GM18517 (cell line): ENCODE measurements around the gene BTBD10.
"Not testable (repeated sequence)": the region's sequence is repeated elsewhere in the genome, so short reads cannot be mapped to it uniquely, and the experiment has no call there.

Experiments
- ATAC-seq: cut with Tn5 transposase; IDR thresholded peaks from one replicate; pipeline ENCODE4 v1.9.1; 2021; ENCODE audit warnings: mild to moderate bottlenecking, moderate library complexity; ENCODE audit not compliant: unreplicated experiment

The BTBD10 gene

DNA sequence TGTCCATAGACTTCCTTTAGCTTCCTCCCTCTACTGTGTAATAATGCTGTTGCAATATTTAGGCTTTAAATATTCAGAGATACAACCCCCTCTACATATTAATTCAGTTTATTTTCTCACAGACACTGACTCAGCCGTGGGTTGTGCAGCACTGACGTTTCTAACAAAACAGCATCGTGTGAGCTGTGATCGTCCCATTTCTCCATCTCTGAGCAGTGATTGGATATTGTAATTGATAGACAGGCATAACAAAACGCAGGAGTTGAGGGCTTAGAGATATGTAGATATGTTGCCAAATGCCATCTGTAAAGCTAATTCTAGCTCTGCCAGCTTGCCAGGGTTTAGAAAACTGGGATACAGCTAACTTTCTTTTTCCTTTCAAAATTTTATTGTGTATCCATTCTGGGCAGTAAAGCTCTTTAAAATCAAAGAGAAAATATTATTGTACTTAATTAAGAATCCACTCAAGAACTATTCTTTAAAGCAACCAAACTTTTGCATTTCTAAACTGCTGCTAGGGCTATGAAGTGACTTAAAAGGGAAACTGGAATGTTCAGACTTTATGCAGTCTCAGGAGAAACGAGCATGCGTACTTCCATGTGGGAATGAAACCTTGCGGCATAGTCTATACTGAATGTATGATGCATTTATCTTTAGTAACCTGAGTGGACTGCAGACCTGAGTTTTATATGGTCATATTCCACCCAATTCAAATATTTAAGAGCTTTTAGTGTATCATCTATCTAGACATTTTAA, 22.7 kb downstream of the BTBD10 start:
- no peak for ATAC-seq

GRCh38 chr11:13438291-13438690, 24.7 kb downstream of the BTBD10 start:
- ATAC-seq, result no peak

DNA sequence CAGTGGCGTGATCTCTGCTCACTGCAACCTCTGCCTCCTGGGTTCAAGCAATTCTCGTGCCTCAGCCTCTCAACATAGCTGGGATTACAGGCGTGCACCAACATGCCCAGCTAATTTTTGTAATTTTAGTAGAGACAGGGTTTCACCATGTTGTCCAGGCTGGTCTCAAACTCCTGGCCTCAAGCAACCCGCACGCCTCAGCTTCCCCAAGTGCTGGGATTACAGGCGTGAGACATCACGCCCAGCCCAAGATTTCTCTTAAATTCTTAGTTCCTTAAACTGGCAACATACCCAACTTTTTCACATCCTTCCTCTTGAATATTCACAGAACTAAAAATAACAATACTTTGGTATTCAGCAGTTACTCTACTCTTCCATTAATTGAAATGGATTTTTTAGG, 26.2 kb downstream of the BTBD10 start:
- not testable (repeated sequence) for ATAC-seq

- ATAC-seq, result no peak
Observed at GRCh38 chr11:13434247-13435205, 28.5 kb downstream of the BTBD10 start.

GRCh38 chr11:13433437-13433836, 29.6 kb downstream of the BTBD10 start:
- no peak for ATAC-seq

- ATAC-seq, result no peak
Observed at GRCh38 chr11:13429836-13430235, 33.2 kb downstream of the BTBD10 start.

DNA sequence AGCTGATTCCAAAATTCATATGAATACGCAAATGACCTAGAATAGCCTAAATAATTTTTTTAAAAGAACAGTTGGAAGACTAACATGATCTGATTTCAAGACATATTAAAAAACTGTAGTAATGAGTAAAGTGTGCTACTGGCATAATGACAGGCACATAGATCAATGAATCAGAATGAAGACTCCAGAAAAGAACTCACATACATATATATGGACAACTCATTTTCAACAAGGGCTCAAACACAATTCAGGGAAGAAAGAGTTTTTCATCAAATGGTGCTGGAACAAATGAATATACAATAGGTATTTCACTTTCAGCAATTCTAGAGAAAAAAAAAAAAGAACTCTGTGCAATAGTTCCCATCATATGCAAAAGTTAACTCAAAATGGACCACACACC, 33.7 kb downstream of the BTBD10 start:
- ATAC-seq, result no peak

DNA sequence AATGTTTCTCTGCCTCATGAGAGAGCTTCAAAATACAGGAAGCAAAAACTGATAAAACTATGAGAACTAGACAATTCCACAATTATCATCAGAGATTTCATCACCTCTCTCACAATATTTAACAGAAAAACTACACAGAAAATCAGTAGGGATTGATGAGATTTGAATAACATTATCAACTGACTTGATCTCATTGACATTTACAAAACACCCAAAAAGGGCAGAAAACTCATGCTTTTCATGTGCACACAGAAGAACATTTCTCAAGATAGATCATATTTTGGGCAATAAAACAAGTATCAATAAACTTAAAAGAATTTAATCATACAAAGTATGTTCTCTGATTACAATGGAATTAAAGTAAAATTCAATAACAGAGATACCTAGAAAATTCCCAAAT, 35.6 kb downstream of the BTBD10 start:
- no peak for ATAC-seq

DNA sequence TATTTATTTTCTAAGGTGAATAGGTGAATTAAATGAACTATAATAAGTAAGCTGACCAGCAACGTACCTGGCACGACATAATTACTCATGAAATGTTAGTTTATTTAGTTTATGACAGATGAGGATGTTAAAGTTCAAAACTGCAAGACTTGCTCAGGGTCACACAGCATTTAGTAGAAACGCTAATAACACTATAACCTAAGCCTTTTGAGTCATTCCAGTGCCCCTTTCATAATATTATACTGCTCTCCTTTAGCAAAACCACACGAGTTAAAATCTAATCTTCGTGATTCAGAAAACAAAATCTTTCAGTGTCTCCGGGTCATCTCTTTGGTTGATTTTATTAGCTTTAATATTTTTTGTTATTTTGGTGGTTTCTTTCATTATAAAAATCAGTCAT, 39.6 kb downstream of the BTBD10 start:
- no peak for ATAC-seq

DNA sequence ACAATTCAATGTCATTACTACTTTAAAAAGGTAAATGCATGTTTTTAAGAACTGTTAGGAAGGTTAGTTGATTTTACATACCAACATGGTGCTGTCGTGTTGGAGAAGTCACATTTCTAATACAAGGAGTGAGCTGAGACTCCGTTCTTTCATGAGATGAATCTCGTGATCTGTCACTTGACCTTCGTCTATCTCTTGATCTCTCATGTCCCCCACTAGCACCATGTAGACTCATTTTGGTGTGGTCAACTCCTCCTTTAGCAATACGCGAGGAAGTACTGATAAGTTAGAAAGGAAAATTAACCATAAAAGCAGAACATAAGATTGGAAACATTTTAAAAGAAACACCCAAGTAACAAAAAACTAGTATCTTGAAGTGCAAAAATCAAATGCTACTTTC, 41.5 kb downstream of the BTBD10 start:
- no peak for ATAC-seq

- ATAC-seq, result no peak
Observed at GRCh38 chr11:13415201-13415600, 47.8 kb downstream of the BTBD10 start.

- no peak for ATAC-seq
Observed at GRCh38 chr11:13405220-13405619, 57.8 kb downstream of the BTBD10 start.

- not testable (repeated sequence) for ATAC-seq
Observed at GRCh38 chr11:13398335-13398734, 64.7 kb downstream of the BTBD10 start.

GRCh38 chr11:13391217-13391616, 71.8 kb downstream of the BTBD10 start:
- no peak for ATAC-seq

DNA sequence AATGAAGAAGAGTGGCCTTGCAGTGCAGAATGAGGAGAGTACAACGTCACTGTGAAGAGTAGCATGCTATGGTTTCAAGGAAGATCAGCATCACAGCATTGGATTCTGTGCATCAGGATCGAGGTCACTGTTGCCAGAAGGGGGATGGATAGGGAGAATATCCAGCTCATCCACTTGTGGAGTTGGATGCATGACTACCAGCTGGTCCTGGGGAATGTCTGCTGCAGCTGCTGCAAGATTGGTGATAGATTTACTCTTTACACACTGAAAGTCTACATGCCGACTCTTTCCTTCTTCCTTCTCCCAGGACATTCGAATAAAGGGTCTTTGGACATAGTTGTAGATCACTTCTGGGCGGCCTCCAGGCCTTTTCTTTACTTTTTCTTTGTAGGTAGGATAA, 74.3 kb downstream of the BTBD10 start:
- ATAC-seq, result no peak

DNA sequence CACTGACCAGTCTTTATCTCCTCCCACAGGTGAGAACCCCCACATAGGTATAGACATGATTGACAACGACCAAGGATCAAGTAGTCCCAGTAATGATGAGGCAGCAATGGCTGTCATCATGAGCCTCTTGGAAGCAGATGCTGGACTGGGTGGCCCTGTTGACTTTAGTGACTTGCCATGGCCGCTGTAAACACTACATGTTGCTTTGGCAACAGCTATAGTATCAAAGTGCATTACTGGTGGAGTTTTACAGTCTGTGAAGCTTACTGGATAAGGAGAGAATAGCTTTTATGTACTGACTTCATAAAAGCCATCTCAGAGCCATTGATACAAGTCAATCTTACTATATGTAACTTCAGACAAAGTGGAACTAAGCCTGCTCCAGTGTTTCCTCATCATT, 76.5 kb downstream of the BTBD10 start:
- ATAC-seq, result no peak

GRCh38 chr11:13384908-13385640, 77.9 kb downstream of the BTBD10 start:
- ATAC-seq, result no peak

GRCh38 chr11:13382751-13383150, 80.3 kb downstream of the BTBD10 start:
- no peak for ATAC-seq

DNA sequence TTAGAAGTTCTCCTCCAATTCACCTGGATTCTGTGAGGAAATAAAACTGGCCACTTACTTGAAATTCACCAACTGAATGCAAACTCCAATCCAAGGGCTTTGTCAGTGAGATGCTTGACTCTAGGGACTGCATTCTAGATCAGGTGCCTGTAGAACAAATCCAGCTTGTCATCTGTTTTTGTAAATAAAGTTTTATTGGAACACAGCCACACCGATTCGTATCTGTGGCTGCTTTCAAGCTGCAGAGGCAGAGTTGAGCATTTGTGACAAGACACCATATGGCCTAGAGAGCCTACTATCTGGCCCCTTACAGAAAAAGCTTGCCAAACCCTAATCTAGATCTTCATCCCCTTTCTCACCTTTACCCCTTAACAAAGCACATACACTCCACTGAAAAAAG, 82.3 kb downstream of the BTBD10 start:
- no peak for ATAC-seq

GRCh38 chr11:13378316-13378715, 84.7 kb downstream of the BTBD10 start:
- no peak for ATAC-seq

GRCh38 chr11:13376838-13377237, 86.2 kb downstream of the BTBD10 start:
- ATAC-seq, result no peak
